Right atrium auricular region (tissue), 2 donors: Measurements from ENCODE around the gene LATS2. TPM values are rescaled to one million over a fixed set of nuclear protein-coding genes. Genes with fewer than 3 reads are reported as not detected.

Experiments
- DNase-seq: peaks from one replicate; pipeline ENCODE4 v3.0.0-alpha.2; 2019; ENCODE audit warnings: low spot score
- H3K27ac ChIP-seq, 2 donors: fragments of 200-600 bp; sonication (generic); 1 replicate in 1 of 2; 2 replicates in 1 of 2; pipeline ENCODE4 v1.5.1; 2016 to 2019
- H3K27me3 ChIP-seq, 2 donors: fragments of 200-600 bp; sonication (generic); one replicate each; pipeline versions ENCODE4 v1.5.1 to v1.6.0; 2017 to 2019
- H3K36me3 ChIP-seq: fragments of 200-600 bp; sonication (generic); one replicate; pipeline ENCODE4 v1.5.1; 2016
- H3K4me1 ChIP-seq, 2 donors: fragments of 200-600 bp; sonication (generic); one replicate each; pipeline versions ENCODE4 v1.5.1 to v1.6.0; 2017 to 2019
- H3K4me3 ChIP-seq, 2 donors: fragments of 200-600 bp; sonication (generic); 1 replicate in 1 of 2; 2 replicates in 1 of 2; pipeline ENCODE4 v1.5.1; 2017 to 2019; ENCODE audit warnings: mild to moderate bottlenecking in 1 of 2, moderate library complexity in 1 of 2
- H3K9me3 ChIP-seq, 2 donors: fragments of 200-600 bp; sonication (generic); one replicate each; pipeline ENCODE4 v1.5.1; 2019
- CTCF ChIP-seq, 2 donors: fragments of 200-600 bp; sonication (generic); IDR thresholded peaks; one replicate each; pipeline ENCODE4 v1.5.1; 2019; ENCODE audit warnings: antibody characterized with exemption in 2 of 2
- total RNA-seq, 2 donors: library from RNA; depleted of rRNA; stranded (reverse); fragments of >200 nt; gene quantifications; one replicate each; pipeline ENCODE4 v1.1.0, GENCODE V29; 2016

LATS2 gene
- total RNA-seq, 2 donors from 2014 or later, result 20.9 to 33.3 TPM

- no peak for TF ChIP-seq CTCF (IDR thresholded peaks at IDR 0.05)
- H3K9me3 ChIP-seq, result peaks cover 0 to 5% of the 10 kb centered on the region in 2 donors
- no peak overlapping the region for H3K4me3 ChIP-seq
- no peak for DNase-seq
- no peaks in the 10 kb centered on the region for H3K27me3 ChIP-seq
- peaks cover 0 to 40% of the 10 kb centered on the region in 2 donors for H3K4me1 ChIP-seq
- H3K27ac ChIP-seq, result no peak overlapping the region
- H3K36me3 ChIP-seq, result peaks cover 13% of the 10 kb centered on the region
Measured at GRCh38 chr13:21000647-21001046, 60.7 kb downstream of the LATS2 start.

DNA sequence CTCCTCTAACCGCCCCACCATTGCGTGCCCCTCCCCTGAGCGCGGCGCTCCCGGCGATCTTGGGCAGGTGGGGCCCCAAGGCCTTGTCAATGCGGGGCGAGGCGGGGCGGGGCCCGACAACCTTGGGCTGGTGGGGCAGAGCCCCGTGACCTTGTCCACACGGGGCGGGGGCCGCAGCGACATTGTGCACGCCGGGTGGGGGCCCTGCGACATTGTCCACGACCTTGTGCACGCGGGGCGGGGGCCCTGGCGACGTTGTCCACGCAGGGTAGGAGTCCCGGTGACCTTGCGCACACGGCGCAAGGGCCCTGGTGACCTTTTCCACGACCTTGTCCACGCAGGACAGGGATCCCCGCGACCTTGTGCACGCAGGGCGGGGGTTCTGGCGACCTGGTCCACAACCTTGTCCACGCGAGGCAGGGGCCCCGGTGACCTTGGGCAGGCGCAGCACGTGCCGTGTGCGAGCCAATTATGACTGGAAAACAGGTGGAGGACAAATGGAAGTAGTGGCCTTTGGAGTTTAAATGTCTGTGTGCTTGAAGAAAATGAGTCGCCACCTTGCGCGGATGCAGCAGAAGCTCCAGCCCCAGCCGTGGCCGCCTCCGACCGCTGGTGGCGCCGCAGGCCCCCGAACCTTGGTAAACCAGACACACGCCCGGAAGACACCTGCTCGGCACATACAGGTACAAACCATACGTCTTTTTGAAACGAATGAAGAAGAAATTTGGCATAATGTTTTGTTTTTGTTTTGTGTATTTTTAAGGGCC lies 62.6 kb downstream of the LATS2 start:
- Histone ChIP-seq H3K9me3 (peaks cover 0 to 5% of the 10 kb centered on the region in 2 donors), H3K27ac (no peak overlapping the region), H3K4me1 (peaks cover 0 to 21% of the 10 kb centered on the region in 2 donors), H3K36me3 (peaks cover 13% of the 10 kb centered on the region), H3K4me3 (no peak overlapping the region), H3K27me3 (no peaks in the 10 kb centered on the region)
- TF ChIP-seq CTCF (IDR thresholded peaks at IDR 0.05), result no peak
- no peak for DNase-seq

GRCh38 chr13:20997301-20998161 lies 63.9 kb downstream of the LATS2 start:
- H3K36me3 ChIP-seq, result peaks cover 13% of the 10 kb centered on the region
- H3K27ac ChIP-seq, result peak overlapping the region; percentile 14 to 17
- no peak overlapping the region for H3K4me3 ChIP-seq
- peaks cover 0 to 5% of the 10 kb centered on the region in 2 donors for H3K9me3 ChIP-seq
- no peak for TF ChIP-seq CTCF (IDR thresholded peaks at IDR 0.05)
- H3K4me1 ChIP-seq, result peaks cover 0 to 17% of the 10 kb centered on the region in 2 donors
- H3K27me3 ChIP-seq, result no peaks in the 10 kb centered on the region
- peak; percentile 57 for DNase-seq

GRCh38 chr13:20995245-20995838 lies 66.0 kb downstream of the LATS2 start:
- Histone ChIP-seq H3K27ac (no peak overlapping the region), H3K4me1 (peaks cover 0 to 17% of the 10 kb centered on the region in 2 donors), H3K4me3 (no peak overlapping the region), H3K27me3 (no peaks in the 10 kb centered on the region), H3K9me3 (no peaks in the 10 kb centered on the region), H3K36me3 (peaks cover 24% of the 10 kb centered on the region)
- no peak for TF ChIP-seq CTCF (IDR thresholded peaks at IDR 0.05)
- peak; percentile 42 for DNase-seq

DNA sequence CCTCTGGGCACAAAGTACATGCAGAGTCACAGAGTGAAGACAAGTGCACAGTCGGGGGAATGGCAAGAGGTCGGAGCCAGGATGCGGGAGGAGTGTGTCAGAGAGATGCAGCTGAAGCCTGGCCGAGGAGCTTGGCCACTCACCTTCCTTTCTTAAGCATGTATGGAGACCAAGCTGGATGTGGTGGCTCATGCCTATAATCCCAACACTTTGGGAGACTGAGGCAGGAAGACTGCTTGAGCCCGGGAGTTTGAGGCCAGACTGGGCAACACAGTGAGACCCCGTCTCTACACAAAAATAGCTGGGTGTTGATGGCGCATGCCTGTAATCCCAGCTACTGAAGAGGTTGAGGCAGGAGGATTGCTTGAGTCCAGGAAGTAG lies 67.0 kb downstream of the LATS2 start:
- Histone ChIP-seq H3K4me1 (peaks cover 0 to 21% of the 10 kb centered on the region in 2 donors), H3K27me3 (no peaks in the 10 kb centered on the region), H3K36me3 (peaks cover 32% of the 10 kb centered on the region), H3K27ac (no peak overlapping the region), H3K9me3 (no peaks in the 10 kb centered on the region), H3K4me3 (no peak overlapping the region)
- peak; percentile 54 for DNase-seq
- no peak for TF ChIP-seq CTCF (IDR thresholded peaks at IDR 0.05)
